Liver (tissue), 9 donors: ENCODE data around the gene AGPAT2. TPM values are rescaled to one million over a fixed set of nuclear protein-coding genes. Genes with fewer than 3 reads are reported as not detected.
A peak's percentile ranks its signal among the peaks of the same experiment; 100 is the strongest.
"Not testable (repeated sequence)": the region's sequence is repeated elsewhere in the genome, so short reads cannot be mapped to it uniquely, and the experiment has no call there.

Experiments used
- DNase-seq: peaks from one replicate; pipeline ENCODE4 v3.0.0-alpha.2; 2017; ENCODE audit warnings: low spot score
- H3K27ac ChIP-seq, 2 donors: one replicate each; pipeline ENCODE4 v1.7.0; 2013; ENCODE audit warnings: inconsistent platforms in 2 of 2, low read length in 2 of 2, control low read depth in 1 of 2, low read depth in 1 of 2, mild to moderate bottlenecking in 1 of 2
- H3K27me3 ChIP-seq, 4 donors: one replicate each; pipeline versions ENCODE4 v1.6.1 to v1.7.0; 2013; ENCODE audit warnings: low read length in 3 of 4, inconsistent platforms in 1 of 4, mild to moderate bottlenecking in 1 of 4, moderate library complexity in 1 of 4; ENCODE audit not compliant: control insufficient read depth in 4 of 4, insufficient read depth in 4 of 4
- H3K36me3 ChIP-seq, 4 donors: one replicate each; pipeline versions ENCODE4 v1.6.1 to v1.7.0; 2013; ENCODE audit warnings: low read length in 3 of 4, mild to moderate bottlenecking in 3 of 4, low read depth in 1 of 4, moderate library complexity in 1 of 4; ENCODE audit not compliant: control insufficient read depth in 4 of 4, insufficient read depth in 3 of 4
- H3K4me1 ChIP-seq, 4 donors: one replicate each; pipeline versions ENCODE4 v1.6.1 to v1.7.0; 2013; ENCODE audit warnings: low read length in 3 of 4, mild to moderate bottlenecking in 3 of 4, moderate library complexity in 1 of 4; ENCODE audit not compliant: control insufficient read depth in 4 of 4, insufficient read depth in 4 of 4
- H3K4me3 ChIP-seq, 3 donors: one replicate each; pipeline versions ENCODE4 v1.6.1 to v1.7.0; 2013; ENCODE audit warnings: low read length in 3 of 3, control low read depth in 1 of 3, low read depth in 1 of 3, mild to moderate bottlenecking in 1 of 3
- H3K9ac ChIP-seq, 2 donors: one replicate each; pipeline ENCODE4 v1.7.0; 2013; ENCODE audit warnings: low read length in 2 of 2, mild to moderate bottlenecking in 2 of 2, moderate library complexity in 2 of 2, control low read depth in 1 of 2, low read depth in 1 of 2
- H3K9me3 ChIP-seq, 4 donors: one replicate each; pipeline versions ENCODE4 v1.6.1 to v1.7.0; 2013; ENCODE audit warnings: low read length in 3 of 4; ENCODE audit not compliant: control insufficient read depth in 4 of 4
- FOXA1 ChIP-seq: IDR thresholded peaks from 2 replicates; pipeline ENCODE4 v1.6.1; 2016; ENCODE audit warnings: antibody characterized with exemption
- FOXA2 ChIP-seq: IDR thresholded peaks from 2 replicates; pipeline ENCODE4 v1.6.1; 2016; ENCODE audit warnings: antibody characterized with exemption
- GABPA ChIP-seq, 2 donors: IDR thresholded peaks in 1 of 2; conservative IDR thresholded peaks in 1 of 2; 2 replicates each; pipeline ENCODE4 v1.6.1; 2016; ENCODE audit warnings: antibody characterized with exemption in 2 of 2, mild to moderate bottlenecking in 1 of 2, moderate library complexity in 1 of 2
- HNF4A ChIP-seq, 2 donors: conservative IDR thresholded peaks; 2 replicates each; pipeline ENCODE4 v1.6.1; 2016; ENCODE audit warnings: antibody characterized with exemption in 2 of 2, mild to moderate bottlenecking in 2 of 2
- HNF4G ChIP-seq: IDR thresholded peaks from 2 replicates; pipeline ENCODE4 v1.6.1; 2016; ENCODE audit warnings: antibody characterized with exemption
- JUND ChIP-seq, 2 donors: IDR thresholded peaks; 2 replicates each; pipeline ENCODE4 v1.6.1; 2016; ENCODE audit warnings: antibody characterized with exemption in 2 of 2
- NR2F2 ChIP-seq: IDR thresholded peaks from 2 replicates; pipeline ENCODE4 v1.6.1; 2016; ENCODE audit warnings: antibody characterized with exemption
- RAD21 ChIP-seq, 2 donors: IDR thresholded peaks; 2 replicates each; pipeline ENCODE4 v1.6.1; 2016; ENCODE audit warnings: antibody characterized with exemption in 2 of 2, mild to moderate bottlenecking in 2 of 2
- TAF1 ChIP-seq: conservative IDR thresholded peaks from 2 replicates; pipeline ENCODE4 v1.6.1; 2016; ENCODE audit warnings: antibody characterized with exemption, mild to moderate bottlenecking
- YY1 ChIP-seq: IDR thresholded peaks from 2 replicates; pipeline ENCODE4 v1.6.1; 2016; ENCODE audit warnings: antibody characterized with exemption, mild to moderate bottlenecking
- WGBS: extraction: QIAGEN DNeasy Blood & Tissue Kit; methylation state at CpG from one replicate; pipeline ENCODE4 v1.1.7; 2013; 5-methylcytosine and 5-hydroxymethylcytosine counted together
- polyA plus RNA-seq, 2 donors: library from polyadenylated mRNA; stranded (reverse) in 1 of 2; unstranded in 1 of 2; fragments of 200-250 nt in 1 of 2; fragments of >200 nt in 1 of 2; fragmentation: Nextera tagmentation in 1 of 2; extraction: Ambion mirVana in 1 of 2; gene quantifications; one replicate each; pipeline versions ENCODE4 v1.2.1 to v1.2.3, GENCODE V29; 2013 to 2015
- total RNA-seq, 2 donors: library from RNA; depleted of rRNA; stranded (reverse); fragments of >200 nt; gene quantifications; one replicate each; pipeline ENCODE4 v1.2.3, GENCODE V29; 2014
- TF ChIP-seq, protein P1 (sequence below): IDR thresholded peaks from 2 replicates; pipeline ENCODE4 v1.6.1; 2016; ENCODE audit warnings: antibody characterized with exemption
- TF ChIP-seq, protein P2 (sequence below): fragments of 150-350 bp; IDR thresholded peaks from 2 replicates; pipeline ENCODE4 v1.5.1; 2017; ENCODE audit warnings: improper control_type of control experiment, low read depth, low read length; ENCODE audit not compliant: missing input control
- TF ChIP-seq, protein P3 (sequence below): IDR thresholded peaks from 2 replicates; pipeline ENCODE4 v1.6.1; 2016; ENCODE audit warnings: antibody characterized with exemption
- TF ChIP-seq, protein P4 (sequence below): IDR thresholded peaks from 2 replicates; pipeline ENCODE4 v1.6.1; 2016; ENCODE audit warnings: antibody characterized with exemption
- TF ChIP-seq, protein P5 (sequence below): IDR thresholded peaks from 2 replicates; pipeline ENCODE4 v1.6.1; 2016; ENCODE audit warnings: antibody characterized with exemption, mild to moderate bottlenecking
- donor health status: healthy.
- donor health status: healthy.
- donor health status: healthy.
- donor health status: healthy.
- donor health status: healthy.

AGPAT2 gene
- total and polyA plus RNA-seq, 4 donors = 75.1 to 222 (median 212) TPM

DNA sequence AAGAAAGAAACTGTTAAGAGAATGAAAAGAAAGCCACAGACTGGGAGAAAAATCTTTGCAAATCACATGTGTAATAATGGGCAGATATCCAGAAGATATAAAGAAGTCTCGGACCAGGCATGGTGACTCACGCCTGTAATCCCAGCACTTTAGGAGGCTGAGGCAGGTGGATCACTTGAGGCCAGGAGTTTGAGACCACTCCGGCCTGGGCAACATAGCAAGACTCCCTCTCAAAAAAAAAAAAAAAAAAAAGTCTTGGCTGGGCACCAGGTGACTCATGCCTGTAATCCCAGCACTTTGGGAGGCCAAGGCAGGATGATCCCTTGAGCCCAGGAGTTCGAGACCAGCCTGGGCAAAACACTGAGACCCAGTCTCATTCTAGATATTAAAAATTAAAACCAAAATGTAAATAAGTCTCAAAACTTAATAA lies 24.0 kb upstream of the AGPAT2 start:
- H3K4me3 ChIP-seq, H3K27me3 ChIP-seq, H3K9me3 ChIP-seq, H3K27ac ChIP-seq, H3K36me3 ChIP-seq, H3K9ac ChIP-seq, DNase-seq: not testable (repeated sequence)
- TF ChIP-seq JUND (IDR thresholded peaks at IDR 0.05) = peak; percentile 70 to 80
- H3K4me1 ChIP-seq = peaks cover 4 to 17% (median 13%) of the 10 kb centered on the region in 4 donors
- WGBS = 59% methylated on average over 4 of the region's 4 CpGs

DNA sequence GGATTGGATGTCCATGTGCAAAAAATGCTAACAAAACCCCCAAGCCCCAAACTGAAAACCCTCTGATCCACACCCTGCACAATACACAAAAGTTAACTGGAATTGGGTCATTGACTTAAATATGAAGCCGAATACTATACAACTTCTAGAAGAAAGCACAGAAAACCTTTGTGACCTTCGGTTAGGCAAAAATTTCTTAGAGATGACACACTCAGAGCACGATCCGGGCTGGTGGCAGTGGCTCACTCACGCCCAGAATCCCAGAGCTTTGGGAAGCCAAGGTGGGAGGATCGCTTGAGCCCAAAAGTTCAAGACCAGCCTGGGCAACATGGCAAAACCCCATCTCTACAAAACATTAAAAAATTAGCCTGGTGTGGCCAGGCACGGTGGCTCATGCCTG lies 23.3 kb upstream of the AGPAT2 start:
- WGBS = 90% methylated on average over 7 of the region's 7 CpGs
- no peak overlapping the region for H3K9ac ChIP-seq
- H3K4me3 ChIP-seq = no peak overlapping the region
- H3K27me3 ChIP-seq = no peaks in the 10 kb centered on the region
- DNase-seq = no peak
- peaks cover 4 to 17% (median 13%) of the 10 kb centered on the region in 4 donors for H3K4me1 ChIP-seq
- no peak for TF ChIP-seq HNF4G
- TF ChIP-seq, protein P1, sequence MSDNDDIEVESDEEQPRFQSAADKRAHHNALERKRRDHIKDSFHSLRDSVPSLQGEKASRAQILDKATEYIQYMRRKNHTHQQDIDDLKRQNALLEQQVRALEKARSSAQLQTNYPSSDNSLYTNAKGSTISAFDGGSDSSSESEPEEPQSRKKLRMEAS = no peak
- TF ChIP-seq FOXA2 = no peak
- TF ChIP-seq, protein P2, sequence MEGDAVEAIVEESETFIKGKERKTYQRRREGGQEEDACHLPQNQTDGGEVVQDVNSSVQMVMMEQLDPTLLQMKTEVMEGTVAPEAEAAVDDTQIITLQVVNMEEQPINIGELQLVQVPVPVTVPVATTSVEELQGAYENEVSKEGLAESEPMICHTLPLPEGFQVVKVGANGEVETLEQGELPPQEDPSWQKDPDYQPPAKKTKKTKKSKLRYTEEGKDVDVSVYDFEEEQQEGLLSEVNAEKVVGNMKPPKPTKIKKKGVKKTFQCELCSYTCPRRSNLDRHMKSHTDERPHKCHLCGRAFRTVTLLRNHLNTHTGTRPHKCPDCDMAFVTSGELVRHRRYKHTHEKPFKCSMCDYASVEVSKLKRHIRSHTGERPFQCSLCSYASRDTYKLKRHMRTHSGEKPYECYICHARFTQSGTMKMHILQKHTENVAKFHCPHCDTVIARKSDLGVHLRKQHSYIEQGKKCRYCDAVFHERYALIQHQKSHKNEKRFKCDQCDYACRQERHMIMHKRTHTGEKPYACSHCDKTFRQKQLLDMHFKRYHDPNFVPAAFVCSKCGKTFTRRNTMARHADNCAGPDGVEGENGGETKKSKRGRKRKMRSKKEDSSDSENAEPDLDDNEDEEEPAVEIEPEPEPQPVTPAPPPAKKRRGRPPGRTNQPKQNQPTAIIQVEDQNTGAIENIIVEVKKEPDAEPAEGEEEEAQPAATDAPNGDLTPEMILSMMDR = no peak
- TF ChIP-seq, protein P3, sequence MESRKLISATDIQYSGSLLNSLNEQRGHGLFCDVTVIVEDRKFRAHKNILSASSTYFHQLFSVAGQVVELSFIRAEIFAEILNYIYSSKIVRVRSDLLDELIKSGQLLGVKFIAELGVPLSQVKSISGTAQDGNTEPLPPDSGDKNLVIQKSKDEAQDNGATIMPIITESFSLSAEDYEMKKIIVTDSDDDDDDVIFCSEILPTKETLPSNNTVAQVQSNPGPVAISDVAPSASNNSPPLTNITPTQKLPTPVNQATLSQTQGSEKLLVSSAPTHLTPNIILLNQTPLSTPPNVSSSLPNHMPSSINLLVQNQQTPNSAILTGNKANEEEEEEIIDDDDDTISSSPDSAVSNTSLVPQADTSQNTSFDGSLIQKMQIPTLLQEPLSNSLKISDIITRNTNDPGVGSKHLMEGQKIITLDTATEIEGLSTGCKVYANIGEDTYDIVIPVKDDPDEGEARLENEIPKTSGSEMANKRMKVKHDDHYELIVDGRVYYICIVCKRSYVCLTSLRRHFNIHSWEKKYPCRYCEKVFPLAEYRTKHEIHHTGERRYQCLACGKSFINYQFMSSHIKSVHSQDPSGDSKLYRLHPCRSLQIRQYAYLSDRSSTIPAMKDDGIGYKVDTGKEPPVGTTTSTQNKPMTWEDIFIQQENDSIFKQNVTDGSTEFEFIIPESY = no peak
- no peak for TF ChIP-seq GABPA (IDR thresholded peaks at IDR 0.05 in 1 of 2, conservative IDR thresholded peaks at IDR 0.05 in 1 of 2)
- no peak for TF ChIP-seq TAF1
- TF ChIP-seq, protein P4, sequence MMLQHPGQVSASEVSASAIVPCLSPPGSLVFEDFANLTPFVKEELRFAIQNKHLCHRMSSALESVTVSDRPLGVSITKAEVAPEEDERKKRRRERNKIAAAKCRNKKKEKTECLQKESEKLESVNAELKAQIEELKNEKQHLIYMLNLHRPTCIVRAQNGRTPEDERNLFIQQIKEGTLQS = no peak
- no peak for TF ChIP-seq HNF4A (conservative IDR thresholded peaks at IDR 0.05)
- no peak for TF ChIP-seq JUND (IDR thresholded peaks at IDR 0.05)
- no peaks in the 10 kb centered on the region for H3K36me3 ChIP-seq
- no peaks in the 10 kb centered on the region for H3K9me3 ChIP-seq
- no peak overlapping the region for H3K27ac ChIP-seq

DNA sequence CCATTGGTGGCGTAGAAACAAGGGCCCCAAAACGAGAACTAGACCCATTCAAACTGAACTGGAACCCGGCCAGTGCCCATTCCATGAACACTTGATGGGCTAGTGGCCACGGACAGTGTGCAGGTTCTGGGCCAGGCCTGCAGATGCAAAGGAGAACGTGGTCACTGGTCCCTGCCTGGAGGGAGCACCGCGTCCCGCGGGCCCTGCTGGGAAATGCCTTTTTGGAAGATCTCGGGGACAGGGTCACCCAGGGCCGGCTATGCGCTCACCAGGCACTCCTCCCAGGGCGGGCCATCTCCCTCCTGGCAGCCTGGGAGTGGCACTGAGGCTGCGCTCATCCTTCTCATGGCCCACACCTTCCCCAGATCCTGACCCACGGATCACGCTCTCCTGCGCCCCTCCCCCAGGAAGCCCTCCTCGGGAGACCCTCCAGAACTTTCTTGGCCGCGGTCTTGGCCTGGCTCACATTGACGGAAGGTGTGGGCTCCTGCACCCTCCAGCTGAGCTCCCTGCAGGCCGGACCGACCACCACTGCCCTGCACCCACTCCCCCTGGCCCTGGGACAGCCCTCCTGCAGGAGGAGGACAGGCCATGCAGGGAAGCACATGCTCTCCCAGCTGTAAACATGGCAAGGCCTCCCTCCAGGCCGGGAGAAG lies 22.3 kb upstream of the AGPAT2 start:
- no peak overlapping the region for H3K27ac ChIP-seq
- no peak overlapping the region for H3K4me3 ChIP-seq
- H3K36me3 ChIP-seq = no peaks in the 10 kb centered on the region
- peaks cover 4 to 19% (median 13%) of the 10 kb centered on the region in 4 donors for H3K4me1 ChIP-seq
- WGBS = 93% methylated on average over 24 of the region's 24 CpGs
- no peaks in the 10 kb centered on the region for H3K9me3 ChIP-seq
- no peak overlapping the region for H3K9ac ChIP-seq
- no peaks in the 10 kb centered on the region for H3K27me3 ChIP-seq
- no peak for DNase-seq
- no peak for TF ChIP-seq HNF4G
- TF ChIP-seq GABPA (IDR thresholded peaks at IDR 0.05 in 1 of 2, conservative IDR thresholded peaks at IDR 0.05 in 1 of 2) = no peak
- TF ChIP-seq, protein P1 = no peak
- no peak for TF ChIP-seq FOXA1
- no peak for TF ChIP-seq YY1
- no peak for TF ChIP-seq TAF1
- TF ChIP-seq, protein P3 = no peak
- TF ChIP-seq NR2F2 = no peak
- TF ChIP-seq FOXA2 = no peak
- TF ChIP-seq RAD21 (IDR thresholded peaks at IDR 0.05) = no peak
- TF ChIP-seq HNF4A (conservative IDR thresholded peaks at IDR 0.05) = no peak
- TF ChIP-seq, protein P5, sequence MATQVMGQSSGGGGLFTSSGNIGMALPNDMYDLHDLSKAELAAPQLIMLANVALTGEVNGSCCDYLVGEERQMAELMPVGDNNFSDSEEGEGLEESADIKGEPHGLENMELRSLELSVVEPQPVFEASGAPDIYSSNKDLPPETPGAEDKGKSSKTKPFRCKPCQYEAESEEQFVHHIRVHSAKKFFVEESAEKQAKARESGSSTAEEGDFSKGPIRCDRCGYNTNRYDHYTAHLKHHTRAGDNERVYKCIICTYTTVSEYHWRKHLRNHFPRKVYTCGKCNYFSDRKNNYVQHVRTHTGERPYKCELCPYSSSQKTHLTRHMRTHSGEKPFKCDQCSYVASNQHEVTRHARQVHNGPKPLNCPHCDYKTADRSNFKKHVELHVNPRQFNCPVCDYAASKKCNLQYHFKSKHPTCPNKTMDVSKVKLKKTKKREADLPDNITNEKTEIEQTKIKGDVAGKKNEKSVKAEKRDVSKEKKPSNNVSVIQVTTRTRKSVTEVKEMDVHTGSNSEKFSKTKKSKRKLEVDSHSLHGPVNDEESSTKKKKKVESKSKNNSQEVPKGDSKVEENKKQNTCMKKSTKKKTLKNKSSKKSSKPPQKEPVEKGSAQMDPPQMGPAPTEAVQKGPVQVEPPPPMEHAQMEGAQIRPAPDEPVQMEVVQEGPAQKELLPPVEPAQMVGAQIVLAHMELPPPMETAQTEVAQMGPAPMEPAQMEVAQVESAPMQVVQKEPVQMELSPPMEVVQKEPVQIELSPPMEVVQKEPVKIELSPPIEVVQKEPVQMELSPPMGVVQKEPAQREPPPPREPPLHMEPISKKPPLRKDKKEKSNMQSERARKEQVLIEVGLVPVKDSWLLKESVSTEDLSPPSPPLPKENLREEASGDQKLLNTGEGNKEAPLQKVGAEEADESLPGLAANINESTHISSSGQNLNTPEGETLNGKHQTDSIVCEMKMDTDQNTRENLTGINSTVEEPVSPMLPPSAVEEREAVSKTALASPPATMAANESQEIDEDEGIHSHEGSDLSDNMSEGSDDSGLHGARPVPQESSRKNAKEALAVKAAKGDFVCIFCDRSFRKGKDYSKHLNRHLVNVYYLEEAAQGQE = no peak
